Caco-2 (cell line): Measurements from ENCODE around the gene ADH1B. TPM values are rescaled to one million over a fixed set of nuclear protein-coding genes. Genes with fewer than 3 reads are reported as not detected.

Experiments used
- BruUV-seq: library from RNA; stranded (reverse); fragments of 400-500 nt; replicated peaks from 2 replicates; lab custom pipeline; 2021; lab: Mats Ljungman, UMichigan
- CTCF ChIA-PET: fragments of 300-600 bp; sonication (Branson Sonifier 250); formaldehyde crosslinking; loops from one replicate; lab custom pipeline; 2022; ENCODE audit warnings: antibody characterized with exemption; lab: Charles Lee
- POLR2A ChIA-PET: fragments of 300-600 bp; sonication (Branson Sonifier 250); formaldehyde crosslinking; loops from one replicate; lab custom pipeline; 2022; ENCODE audit warnings: antibody characterized with exemption; lab: Charles Lee
- DNase-seq, 2 experiments: peaks; one replicate each; pipeline versions ENCODE4 v3.0.0 to v3.0.0-alpha.2; 2020 to 2022
- H3K27me3 ChIP-seq: replicated peaks from 2 replicates; pipeline ENCODE4 v1.6.0; 2011; ENCODE audit warnings: low read length; ENCODE audit not compliant: control insufficient read depth, insufficient read depth
- H3K36me3 ChIP-seq: 2 replicates; pipeline ENCODE4 v1.5.1; 2011; ENCODE audit warnings: low read length; ENCODE audit not compliant: control insufficient read depth, insufficient read depth
- H3K4me1 ChIP-seq: fragments of 250-450 bp; sonication (Bioruptor Pico); 2 replicates; pipeline ENCODE4 v1.5.1; 2020; ENCODE audit warnings: mild to moderate bottlenecking
- H3K4me3 ChIP-seq: 2 replicates; pipeline ENCODE4 v1.5.1; 2011; ENCODE audit warnings: low read depth, mild to moderate bottlenecking, control low read depth, low read length
- H3K9me3 ChIP-seq: fragments of 250-450 bp; sonication (Bioruptor Pico); 2 replicates; pipeline ENCODE4 v1.5.1; 2020; ENCODE audit warnings: mild to moderate bottlenecking, moderate library complexity
- H3K27ac Mint-ChIP-seq: one replicate; pipeline ENCODE4 v1.8.0; 2022; ENCODE audit warnings: mixed read lengths; ENCODE audit not compliant: unreplicated experiment
- H3K27me3 Mint-ChIP-seq: one replicate; pipeline ENCODE4 v1.8.0; 2022; ENCODE audit warnings: mixed read lengths; ENCODE audit not compliant: insufficient read depth, unreplicated experiment
- H3K36me3 Mint-ChIP-seq: one replicate; pipeline ENCODE4 v1.8.0; 2022; ENCODE audit warnings: mild to moderate bottlenecking, mixed read lengths; ENCODE audit not compliant: insufficient read depth, unreplicated experiment
- H3K4me1 Mint-ChIP-seq: one replicate; pipeline ENCODE4 v1.8.0; 2022; ENCODE audit warnings: low read depth, mixed read lengths; ENCODE audit not compliant: unreplicated experiment
- H3K4me3 Mint-ChIP-seq: one replicate; pipeline ENCODE4 v1.8.0; 2022; ENCODE audit warnings: mild to moderate bottlenecking, moderate library complexity, mixed read lengths; ENCODE audit not compliant: unreplicated experiment
- H3K9me3 Mint-ChIP-seq: one replicate; pipeline ENCODE4 v1.8.0; 2022; ENCODE audit warnings: mixed read lengths; ENCODE audit not compliant: unreplicated experiment
- CTCF ChIP-seq, 2 experiments: fragments of 200-600 bp in 1 of 2; IDR thresholded peaks; 1 replicate in 1 of 2; 2 replicates in 1 of 2; pipeline versions ENCODE4 v1.5.1 to v1.8.0; 2011 to 2022; ENCODE audit warnings: antibody characterized with exemption in 1 of 2, control low read depth in 1 of 2, inconsistent platforms in 1 of 2, low read depth in 1 of 2, low read length in 1 of 2, mild to moderate bottlenecking in 1 of 2, moderate library complexity in 1 of 2; ENCODE audit not compliant: insufficient read depth in 1 of 2, severe bottlenecking in 1 of 2, unreplicated experiment in 1 of 2
- intact Hi-C: fragments of 100-400 bp; cut with micrococcal nuclease; formaldehyde crosslinking; loops from one replicate; pipeline ENCODE4 v1.10.0; 2022; ENCODE audit not compliant: unreplicated experiment
- total RNA-seq: library from RNA; stranded (reverse); gene quantifications from 2 replicates; pipeline ENCODE4 v1.2.3, GENCODE V29; 2022

ADH1B gene
- total RNA-seq, 1 experiment from 2014 or later, result not detected

GRCh38 chr4:99317354-99317753, 3.8 kb downstream of the ADH1B start:
- Mint-ChIP-seq H3K27ac (no peak overlapping the region), H3K4me1 (no peaks in the 10 kb centered on the region), H3K36me3 (no peaks in the 10 kb centered on the region)

GRCh38 chr4:99315839-99316238, 5.4 kb downstream of the ADH1B start:
- BruUV-seq, result no TSS peak
- Mint-ChIP-seq H3K4me1 (no peaks in the 10 kb centered on the region), H3K27ac (no peak overlapping the region), H3K4me3 (no peak overlapping the region), H3K36me3 (no peaks in the 10 kb centered on the region), H3K9me3 (no peaks in the 10 kb centered on the region), H3K27me3 (no peaks in the 10 kb centered on the region)
- Histone ChIP-seq H3K36me3 (no peaks in the 10 kb centered on the region), H3K4me3 (no peak overlapping the region), H3K27me3 (no peaks in the 10 kb centered on the region), H3K9me3 (peaks cover 4% of the 10 kb centered on the region; the same call in 1 of the 2 replicates), H3K4me1 (no peaks in the 10 kb centered on the region)
- no peak for TF ChIP-seq CTCF (IDR thresholded peaks at IDR 0.05; ENCODE audit: insufficient read depth in 1 of 2, low read depth in 1 of 2, low read length in 1 of 2, severe bottlenecking in 1 of 2, unreplicated experiment in 1 of 2)
- intact Hi-C loops, result no loop called here
- no peak for DNase-seq
- ChIA-PET CTCF (no interaction called here), POLR2A (no interaction called here)

More at GRCh38 chr4:99317354-99317753, 3.8 kb downstream of the ADH1B start:
- no peak for TF ChIP-seq CTCF (IDR thresholded peaks at IDR 0.05; ENCODE audit: insufficient read depth in 1 of 2, low read depth in 1 of 2, low read length in 1 of 2, severe bottlenecking in 1 of 2, unreplicated experiment in 1 of 2)
- Mint-ChIP-seq H3K27me3 (no peaks in the 10 kb centered on the region), H3K4me3 (no peak overlapping the region), H3K9me3 (no peaks in the 10 kb centered on the region)
- H3K36me3 ChIP-seq, result no peaks in the 10 kb centered on the region
- no peaks in the 10 kb centered on the region for H3K27me3 ChIP-seq
- ChIA-PET CTCF (no interaction called here), POLR2A (no interaction called here)
- no peaks in the 10 kb centered on the region for H3K4me1 ChIP-seq
- no peak for DNase-seq
- BruUV-seq, result no TSS peak
- H3K9me3 ChIP-seq, result peaks cover 4% of the 10 kb centered on the region; the same call in 1 of the 2 replicates
- intact Hi-C loops, result no loop called here
- H3K4me3 ChIP-seq, result no peak overlapping the region

DNA sequence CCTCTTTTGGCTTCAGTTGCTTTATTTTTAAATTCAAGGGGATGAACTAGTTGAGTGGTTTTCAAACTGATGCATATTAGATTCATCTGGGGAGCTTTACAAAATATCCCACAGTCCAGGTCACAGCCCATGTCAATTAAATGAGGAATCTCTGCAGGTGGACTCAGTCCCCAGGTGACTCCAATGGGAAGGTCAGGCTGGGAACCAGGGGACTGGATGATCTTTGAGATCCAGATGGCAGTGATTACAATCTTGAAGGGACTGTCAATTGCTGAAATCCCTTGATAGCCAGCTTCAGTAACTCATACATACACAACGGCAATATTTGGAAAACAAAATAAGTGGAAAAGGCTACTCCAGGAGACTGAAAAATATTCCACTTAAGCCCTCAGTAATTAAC, 7.0 kb downstream of the ADH1B start:
- CTCF ChIA-PET, result no interaction called here
- DNase-seq, result no peak
- Histone ChIP-seq H3K4me3 (no peak overlapping the region), H3K27me3 (no peaks in the 10 kb centered on the region), H3K9me3 (peaks cover 4% of the 10 kb centered on the region; the same call in 1 of the 2 replicates), H3K4me1 (no peaks in the 10 kb centered on the region), H3K36me3 (no peaks in the 10 kb centered on the region)
- no peaks in the 10 kb centered on the region for H3K27me3 Mint-ChIP-seq
- no peaks in the 10 kb centered on the region for H3K36me3 Mint-ChIP-seq
- no peak overlapping the region for H3K4me3 Mint-ChIP-seq
- H3K9me3 Mint-ChIP-seq, result no peaks in the 10 kb centered on the region
- TF ChIP-seq CTCF (IDR thresholded peaks at IDR 0.05; ENCODE audit: insufficient read depth in 1 of 2, low read depth in 1 of 2, low read length in 1 of 2, severe bottlenecking in 1 of 2, unreplicated experiment in 1 of 2), result no peak
- no peak overlapping the region for H3K27ac Mint-ChIP-seq
- H3K4me1 Mint-ChIP-seq, result no peaks in the 10 kb centered on the region
- POLR2A ChIA-PET, result no interaction called here
- BruUV-seq, result no TSS peak
- intact Hi-C loops, result no loop called here
